HCT116 (cell line): ENCODE results near the gene ACBD5. TPM values are rescaled to one million over a fixed set of nuclear protein-coding genes. Genes with fewer than 3 reads are reported as not detected.

Source experiments
- ATAC-seq: fragments of 200-7000 bp; cut with Tn5 transposase; 2 replicates; pipeline ENCODE4 v1.9.1; 2020; ENCODE audit warnings: mild to moderate bottlenecking, moderate library complexity
- BruUV-seq: library from RNA; stranded (reverse); fragments of 400-500 nt; replicated peaks from 2 replicates; lab custom pipeline; 2021; lab: Mats Ljungman, UMichigan
- CTCF ChIA-PET: fragments of 300-600 bp; sonication (Branson Sonifier 250); formaldehyde crosslinking; loops from one replicate; lab custom pipeline; 2021; ENCODE audit warnings: antibody characterized with exemption; lab: Charles Lee
- POLR2A ChIA-PET: fragments of 300-600, 350-600 bp; sonication (Branson Sonifier 250); formaldehyde crosslinking; loops from one replicate; lab custom pipeline; 2021; ENCODE audit warnings: antibody characterized with exemption; lab: Charles Lee
- RAD21 ChIA-PET, 2 experiments: fragments of 300-600 bp; sonication (Branson Sonifier 250); formaldehyde crosslinking; loops; one replicate each; lab custom pipeline; 2023; ENCODE audit warnings: low total read pairs in 2 of 2; ENCODE audit not compliant: uncharacterized antibody in 2 of 2, unreplicated experiment in 2 of 2, low non-redundant PET in 1 of 2; lab: Charles Lee
- DNase-seq: peaks from one replicate; pipeline ENCODE4 v3.0.0-alpha.2; 2010; ENCODE audit warnings: low read depth, low spot score
- H2AFZ ChIP-seq: fragments of 200-600 bp; shearing (Covaris generic), sonication (generic); 2 replicates; pipeline ENCODE4 v1.6.1; 2017; ENCODE audit warnings: low read depth, mixed run types, mixed read lengths, antibody characterized with exemption, low read length; ENCODE audit not compliant: poor library complexity, severe bottlenecking
- H3K27ac ChIP-seq: 2 replicates; pipeline ENCODE4 v1.5.1; 2012; ENCODE audit warnings: low read depth, low read length
- H3K27me3 ChIP-seq: fragments of 200-600 bp; sonication (generic); 2 replicates; pipeline ENCODE4 v1.6.1; 2016; ENCODE audit warnings: mixed run types, low read length, mixed read lengths; ENCODE audit not compliant: insufficient read depth
- H3K36me3 ChIP-seq, 2 experiments: fragments of 200-500 bp in 1 of 2; fragments of 200-600 bp in 1 of 2; sonication (Bioruptor generic) in 1 of 2; sonication (generic) in 1 of 2; 2 replicates each; pipeline versions ENCODE4 v1.5.1 to v1.6.1; 2014 to 2016; ENCODE audit warnings: low read length in 2 of 2, inconsistent platforms in 1 of 2, mixed read lengths in 1 of 2, mixed run types in 1 of 2; ENCODE audit not compliant: insufficient read depth in 2 of 2, control insufficient read depth in 1 of 2
- H3K4me1 ChIP-seq, 2 experiments: fragments of 200-600 bp in 1 of 2; sonication (generic) in 1 of 2; 2 replicates each; pipeline versions ENCODE4 v1.5.1 to v1.6.1; 2012 to 2017; ENCODE audit warnings: low read length in 2 of 2, inconsistent platforms in 1 of 2, mild to moderate bottlenecking in 1 of 2, mixed read lengths in 1 of 2, mixed run types in 1 of 2, moderate library complexity in 1 of 2; ENCODE audit not compliant: insufficient read depth in 2 of 2, control insufficient read depth in 1 of 2
- H3K4me2 ChIP-seq: fragments of 200-600 bp; sonication (generic); 2 replicates; pipeline ENCODE4 v1.6.1; 2017; ENCODE audit warnings: mixed run types, low read length, mixed read lengths
- H3K4me3 ChIP-seq, 2 experiments: fragments of 200-600 bp in 1 of 2; sonication (generic) in 1 of 2; replicated peaks in 1 of 2; 2 replicates each; pipeline ENCODE4 v1.5.1; 2011 to 2016; ENCODE audit warnings: low read length in 2 of 2, control low read depth in 1 of 2, low read depth in 1 of 2, mild to moderate bottlenecking in 1 of 2, mixed read lengths in 1 of 2, mixed run types in 1 of 2
- H3K79me2 ChIP-seq: fragments of 200-600 bp; sonication (generic); 2 replicates; pipeline ENCODE4 v1.6.1; 2017; ENCODE audit warnings: mild to moderate bottlenecking, mixed run types, low read length, moderate library complexity, mixed read lengths; ENCODE audit not compliant: insufficient read depth
- H3K9ac ChIP-seq: fragments of 200-600 bp; sonication (generic); 2 replicates; pipeline ENCODE4 v1.6.1; 2016; ENCODE audit warnings: low read length, mixed read lengths
- H3K9me2 ChIP-seq: fragments of 200-600 bp; sonication (generic), shearing (Covaris generic); 2 replicates; pipeline ENCODE4 v1.6.1; 2017; ENCODE audit warnings: mixed run types, mild to moderate bottlenecking, moderate library complexity; ENCODE audit not compliant: insufficient read depth
- H3K9me3 ChIP-seq, 2 experiments: fragments of 200-500 bp in 1 of 2; fragments of 200-600 bp in 1 of 2; sonication (Bioruptor generic) in 1 of 2; sonication (generic) in 1 of 2; 2 replicates each; pipeline ENCODE4 v1.6.1; 2014 to 2017; ENCODE audit warnings: low read length in 2 of 2, mixed read lengths in 2 of 2, inconsistent platforms in 1 of 2, low read depth in 1 of 2, mild to moderate bottlenecking in 1 of 2, mixed run types in 1 of 2, moderate library complexity in 1 of 2; ENCODE audit not compliant: control insufficient read depth in 1 of 2, insufficient read depth in 1 of 2
- H4K20me1 ChIP-seq: fragments of 200-600 bp; sonication (generic), shearing (Covaris generic); 2 replicates; pipeline ENCODE4 v1.6.1; 2017; ENCODE audit warnings: mixed run types, mild to moderate bottlenecking, moderate library complexity; ENCODE audit not compliant: insufficient read depth
- CEBPB ChIP-seq: IDR thresholded peaks from 2 replicates; pipeline ENCODE4 v1.6.1; 2012; ENCODE audit warnings: low read depth
- CTCF ChIP-seq, 3 experiments: fragments of 200-600 bp in 1 of 3; sonication (generic) in 1 of 3; IDR thresholded peaks in 2 of 3; conservative IDR thresholded peaks in 1 of 3; 2 replicates each; pipeline ENCODE4 v1.5.1; 2012 to 2017; ENCODE audit warnings: low read depth in 2 of 3, low read length in 2 of 3, antibody characterized with exemption in 1 of 3, borderline replicate concordance in 1 of 3, control low read depth in 1 of 3, mild to moderate bottlenecking in 1 of 3, mixed read lengths in 1 of 3, mixed run types in 1 of 3, moderate library complexity in 1 of 3; ENCODE audit not compliant: insufficient read depth in 1 of 3
- EGR1 ChIP-seq: IDR thresholded peaks from 2 replicates; pipeline ENCODE4 v1.6.1; 2012; ENCODE audit warnings: low read depth
- EZH2 ChIP-seq: fragments of 200-600 bp; sonication (generic); IDR thresholded peaks from 2 replicates; pipeline ENCODE4 v1.6.1; 2017; ENCODE audit warnings: antibody characterized with exemption, mixed run types
- FOSL1 ChIP-seq: IDR thresholded peaks from 2 replicates; pipeline ENCODE4 v1.6.1; 2012; ENCODE audit warnings: low read depth
- JUND ChIP-seq: IDR thresholded peaks from 2 replicates; pipeline ENCODE4 v1.6.1; 2012
- MAX ChIP-seq: IDR thresholded peaks from 2 replicates; pipeline ENCODE4 v1.6.1; 2012
- RAD21 ChIP-seq: IDR thresholded peaks from 2 replicates; pipeline ENCODE4 v1.6.1; 2012; ENCODE audit warnings: low read depth, mild to moderate bottlenecking
- REST ChIP-seq: IDR thresholded peaks from 2 replicates; pipeline ENCODE4 v1.6.1; 2012; ENCODE audit warnings: low read depth
- SIN3A ChIP-seq: IDR thresholded peaks from 2 replicates; pipeline ENCODE4 v1.6.1; 2012; ENCODE audit warnings: low read depth
- SP1 ChIP-seq: IDR thresholded peaks from 2 replicates; pipeline ENCODE4 v1.6.1; 2012; ENCODE audit warnings: low read depth
- SRF ChIP-seq: IDR thresholded peaks from 2 replicates; pipeline ENCODE4 v1.6.1; 2012; ENCODE audit warnings: low read depth
- TCF7L2 ChIP-seq: IDR thresholded peaks from 2 replicates; pipeline ENCODE4 v1.7.0; 2011; ENCODE audit warnings: borderline replicate concordance, inconsistent platforms; ENCODE audit not compliant: insufficient read depth, insufficient read length; ENCODE audit errors: extremely low read depth
- YY1 ChIP-seq: IDR thresholded peaks from 2 replicates; pipeline ENCODE4 v1.6.1; 2011; ENCODE audit warnings: low read length, low read depth, moderate library complexity, mild to moderate bottlenecking; ENCODE audit not compliant: insufficient replicate concordance; ENCODE audit errors: extremely low read depth
- ZBTB33 ChIP-seq: IDR thresholded peaks from 2 replicates; pipeline ENCODE4 v1.6.1; 2011; ENCODE audit warnings: mild to moderate bottlenecking, low read length, moderate library complexity; ENCODE audit not compliant: insufficient replicate concordance; ENCODE audit errors: extremely low read depth
- ZFX ChIP-seq: fragments of 450-650 bp; IDR thresholded peaks from 2 replicates; pipeline ENCODE4 v1.6.1; 2017
- ZNF274 ChIP-seq: fragments of 200-500 bp; sonication (Bioruptor generic); IDR thresholded peaks from 2 replicates; pipeline ENCODE4 v1.6.1; 2014; ENCODE audit warnings: mild to moderate bottlenecking, low read depth, low read length, inconsistent platforms
- intact Hi-C: fragments of 100-400 bp; cut with micrococcal nuclease; formaldehyde crosslinking; loops from 2 replicates; pipeline ENCODE4 v1.10.0; 2022
- total RNA-seq: library from RNA; stranded (reverse); gene quantifications from one replicate; pipeline ENCODE4 v1.2.1, GENCODE V29; 2021; ENCODE audit not compliant: unreplicated experiment

Gene ACBD5
- total RNA-seq, 1 experiment from 2014 or later, result 19.5 TPM

GRCh38 chr10:27188897-27189296 is 51.7 kb downstream of the ACBD5 start:
- BruUV-seq, result no TSS peak
- CTCF ChIA-PET, result no interaction called here
- no peak overlapping the region for H3K9ac ChIP-seq
- H3K4me2 ChIP-seq, result no peak overlapping the region
- H4K20me1 ChIP-seq, result no peaks in the 10 kb centered on the region
- H3K36me3 ChIP-seq, result 0 out of 4 replicates have a peak, but pooled peaks cover 3 to 4% of the 10 kb centered on the region in 2 experiments
- no peak for TF ChIP-seq MAX
- no peak for TF ChIP-seq ZNF274
- TF ChIP-seq CTCF (IDR thresholded peaks at IDR 0.05 in 2 of 3, conservative IDR thresholded peaks at IDR 0.05 in 1 of 3; ENCODE audit: borderline replicate concordance in 1 of 3, insufficient read depth in 1 of 3, low read depth in 2 of 3, low read length in 2 of 3), result no peak
- no peak for TF ChIP-seq JUND
- no peak for TF ChIP-seq SP1
- TF ChIP-seq SIN3A, result no peak
- TF ChIP-seq REST, result no peak
- no peak for TF ChIP-seq CEBPB
- no peak for TF ChIP-seq EZH2
- no peak for TF ChIP-seq EGR1
- no peak for TF ChIP-seq SRF
- TF ChIP-seq ZFX, result no peak
- TF ChIP-seq FOSL1, result no peak
- TF ChIP-seq TCF7L2, result no peak
- no peak for TF ChIP-seq RAD21
- TF ChIP-seq YY1, result no peak
- TF ChIP-seq ZBTB33, result no peak
- TF ChIP-seq, all 23 proteins: peak for 0
- H3K9me3 ChIP-seq, result no peaks in the 10 kb centered on the region
- no peak overlapping the region for H3K27ac ChIP-seq
- ChIA-PET POLR2A (no interaction called here), RAD21 (interaction anchor here in 1 of 2 experiments (0.8 kb wide), 1 partner anchor 35 kb away, joined by 3 read pairs; no protein-coding TSS in a partner anchor)
- peaks cover 5 to 11% of the 10 kb centered on the region in 2 experiments for H3K4me1 ChIP-seq
- DNase-seq (no peak), ATAC-seq (no peak)
- H3K4me3 ChIP-seq, result no peak overlapping the region
- no peaks in the 10 kb centered on the region for H3K9me2 ChIP-seq
- H3K79me2 ChIP-seq, result no peaks in the 10 kb centered on the region
- H2AFZ ChIP-seq, result no peak overlapping the region
- intact Hi-C loops, result no loop called here
- no peaks in the 10 kb centered on the region for H3K27me3 ChIP-seq
